HG03103 (cell line): Measurements from ENCODE around the gene CTSO.

ENCODE experiments used
- ATAC-seq: cut with Tn5 transposase; IDR thresholded peaks from one replicate; pipeline ENCODE4 v1.9.1; 2021; ENCODE audit warnings: low read depth; ENCODE audit not compliant: unreplicated experiment

Gene CTSO

GRCh38 chr4:155875878-155876277 is 77.8 kb downstream of the CTSO start:
- ATAC-seq = no peak
